Erythroblast (primary cell): ENCODE data around the gene CDC14A.

ENCODE experiments used
- GATA1 ChIP-seq: IDR thresholded peaks from 2 replicates; pipeline ENCODE4 v1.6.1; 2011; ENCODE audit warnings: low read depth, mild to moderate bottlenecking, control low read depth, low read length, moderate library complexity
- POLR2A ChIP-seq: IDR thresholded peaks from 2 replicates; pipeline ENCODE4 v1.6.1; 2011; ENCODE audit warnings: mild to moderate bottlenecking, low read length

DNA sequence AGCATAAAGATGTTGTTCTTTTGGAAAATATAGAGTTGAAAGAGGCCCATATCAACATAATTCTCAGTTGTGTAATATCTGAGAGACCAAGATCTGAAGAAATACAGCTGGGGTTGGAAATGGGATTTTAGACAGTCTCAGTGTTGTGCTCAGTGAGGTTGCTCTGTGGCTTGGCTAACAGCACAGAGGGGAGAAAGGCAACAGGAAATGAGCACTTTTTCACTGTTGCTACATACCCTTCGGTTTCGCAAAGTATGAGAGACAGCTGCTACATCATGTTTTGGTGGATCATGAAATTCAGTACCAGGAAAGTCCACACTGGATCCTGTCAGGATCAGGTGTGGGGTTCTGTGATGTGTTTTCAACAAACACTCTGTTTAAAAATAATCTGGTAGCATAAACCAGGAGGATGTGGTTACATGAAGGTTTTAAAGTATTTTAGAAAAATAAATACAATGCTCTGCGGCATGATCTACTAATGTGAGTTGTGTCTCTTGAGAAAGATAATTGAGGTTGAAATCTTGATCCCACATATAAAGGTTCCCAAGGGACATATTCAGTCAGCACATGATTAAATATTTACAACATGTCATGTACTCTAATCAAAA is 178.7 kb downstream of the CDC14A start:
- no peak for TF ChIP-seq POLR2A
- no peak for TF ChIP-seq GATA1
